GM21723 (cell line): ENCODE data around the gene GPR119.
A peak's percentile ranks its signal among the peaks of the same experiment; 100 is the strongest.
"Not testable (repeated sequence)": the region's sequence is repeated elsewhere in the genome, so short reads cannot be mapped to it uniquely, and the experiment has no call there.

ENCODE experiments used
- ATAC-seq: cut with Tn5 transposase; IDR thresholded peaks from one replicate; pipeline ENCODE4 v1.9.1; 2021; ENCODE audit warnings: mild to moderate bottlenecking, moderate library complexity; ENCODE audit not compliant: unreplicated experiment

The GPR119 gene

DNA sequence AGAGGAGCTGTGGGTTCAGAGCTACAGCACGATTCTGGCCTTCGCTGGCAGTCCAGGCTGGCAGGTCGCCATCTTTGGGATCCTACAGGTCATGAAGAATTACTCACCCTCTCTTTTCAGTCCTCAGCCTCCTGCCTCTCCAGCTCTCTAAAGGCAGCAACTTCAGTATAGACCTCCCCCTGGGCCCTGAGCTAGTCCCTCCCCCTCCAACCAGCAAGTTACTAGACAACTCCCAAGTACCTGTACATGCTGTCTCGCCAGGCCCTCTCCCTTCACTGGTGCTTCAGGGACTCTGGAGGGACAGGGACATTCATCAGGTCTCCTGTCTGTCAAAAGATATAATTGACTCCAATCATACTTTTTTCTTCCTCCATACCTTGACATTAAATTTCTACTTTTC lies at the start of gene GPR119:
TSS of gene GPR119 (minus strand) at position 155 of the 400 bp plus-strand sequence. CDS start 227 bp downstream, outside the sequence.
- ATAC-seq: no peak

DNA sequence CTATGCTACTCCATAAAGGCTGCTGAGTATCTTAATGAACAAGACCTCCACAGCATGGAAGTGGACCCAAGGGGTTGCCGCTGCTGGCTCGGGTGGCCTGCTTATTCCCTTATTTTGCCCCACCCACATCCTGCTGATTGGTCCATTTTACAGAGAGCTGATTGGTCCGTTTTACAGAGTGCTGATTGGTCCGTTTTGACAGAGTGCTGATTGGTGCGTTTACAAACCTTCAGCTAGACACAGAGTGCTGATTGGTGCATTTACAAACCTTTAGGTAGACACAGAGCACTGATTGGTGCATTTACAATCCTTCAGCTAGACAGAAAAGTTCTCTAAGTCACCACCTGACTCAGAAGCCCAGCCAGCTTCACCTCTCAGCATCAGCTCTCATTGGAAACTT lies 43.8 kb upstream of the GPR119 start:
- ATAC-seq: not testable (repeated sequence)

DNA sequence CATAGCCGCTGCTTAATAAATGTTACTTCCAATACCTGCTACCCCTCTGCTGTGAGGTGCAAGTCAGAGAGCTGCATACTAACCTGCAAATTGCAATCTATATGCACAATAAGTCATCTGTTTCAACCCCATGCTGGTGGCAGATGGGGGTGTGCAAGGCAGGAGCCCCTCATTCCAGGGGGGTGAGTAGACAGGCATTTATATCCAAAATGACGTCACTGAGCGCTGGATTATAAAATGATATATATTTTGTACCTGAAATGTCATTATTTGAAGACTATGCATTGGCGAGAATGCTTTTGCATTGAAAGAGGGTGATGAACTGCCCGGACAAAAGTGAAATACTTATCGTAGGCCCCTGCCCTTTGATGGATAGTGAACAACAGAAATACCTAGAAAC lies 41.1 kb upstream of the GPR119 start:
- ATAC-seq: no peak

DNA sequence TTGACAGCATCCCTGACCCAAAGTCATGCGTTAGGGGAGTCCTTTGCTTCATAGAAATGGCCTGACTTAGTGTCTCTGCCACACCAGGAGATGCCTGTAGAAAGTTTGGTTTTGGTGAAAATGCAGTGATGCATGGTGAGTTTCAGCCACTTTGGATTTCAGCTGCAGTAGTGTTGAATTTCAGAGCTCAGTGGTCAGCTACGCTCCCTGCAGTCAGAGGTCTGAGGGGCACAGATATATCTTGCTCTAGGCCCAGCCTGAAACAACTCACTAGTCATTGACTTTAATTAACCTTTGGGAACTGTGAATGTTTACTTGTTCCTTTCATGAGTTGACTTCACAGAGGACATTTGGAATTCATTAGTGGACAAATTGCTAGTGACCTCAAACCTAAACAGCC lies 33.8 kb upstream of the GPR119 start:
- ATAC-seq: no peak

DNA sequence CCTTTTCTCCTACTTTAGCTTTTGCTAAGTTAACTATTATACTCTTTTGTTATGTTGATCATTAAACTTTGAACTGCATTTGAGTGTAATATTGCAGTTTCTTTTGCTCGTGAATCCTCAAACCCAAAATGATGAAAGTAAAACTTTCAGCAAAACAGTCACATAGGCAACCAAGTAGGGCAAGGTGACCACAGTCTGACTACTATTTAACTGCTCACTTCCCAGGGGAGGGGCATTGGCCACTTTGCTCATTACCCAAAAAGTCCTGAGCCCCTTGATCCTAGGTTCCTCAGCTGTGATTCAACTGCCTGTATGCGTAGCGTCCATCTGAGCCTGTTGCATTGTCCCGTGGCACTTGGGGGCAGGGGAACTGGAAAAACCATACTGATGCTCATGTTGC lies 33.3 kb upstream of the GPR119 start:
- ATAC-seq: peak; percentile 52

DNA sequence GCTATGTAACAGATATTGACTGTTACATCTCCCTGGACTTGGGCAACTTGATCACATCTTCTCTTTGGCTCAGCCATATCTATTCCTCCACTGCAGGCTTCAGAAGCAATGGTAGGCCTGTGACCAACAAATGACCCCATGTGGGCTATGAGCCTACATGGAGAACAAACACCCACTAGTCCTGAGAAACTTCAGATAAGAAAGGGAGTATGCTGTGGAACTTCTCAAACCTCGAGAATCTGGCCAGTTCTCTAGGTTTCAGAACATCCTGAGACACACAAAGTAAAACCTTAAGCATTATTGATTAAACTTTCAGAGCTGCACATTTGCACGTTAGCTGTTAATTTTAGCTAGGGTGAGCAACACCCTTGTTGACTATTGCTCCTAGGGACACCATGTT lies 32.6 kb upstream of the GPR119 start:
- no peak for ATAC-seq

DNA sequence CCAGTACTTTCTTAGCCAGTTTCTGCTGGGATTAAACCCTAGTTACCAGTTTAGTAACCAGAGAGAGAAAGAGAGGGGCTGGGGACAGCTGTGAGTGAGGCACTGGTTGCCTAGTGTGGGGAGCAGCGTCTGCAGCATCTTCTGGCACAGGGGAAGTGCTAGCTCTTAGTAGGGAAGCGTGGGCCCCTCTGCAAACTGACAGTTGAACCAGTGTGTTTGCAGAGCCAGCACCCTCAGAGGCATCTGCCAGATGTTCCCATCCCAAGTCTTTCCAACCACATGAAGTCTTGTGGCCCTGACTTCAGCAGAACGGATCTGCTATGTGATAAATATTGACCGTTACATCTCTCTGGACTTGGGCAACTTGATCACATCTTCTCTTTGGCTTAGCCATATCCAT lies 31.3 kb upstream of the GPR119 start:
- ATAC-seq: no peak

DNA sequence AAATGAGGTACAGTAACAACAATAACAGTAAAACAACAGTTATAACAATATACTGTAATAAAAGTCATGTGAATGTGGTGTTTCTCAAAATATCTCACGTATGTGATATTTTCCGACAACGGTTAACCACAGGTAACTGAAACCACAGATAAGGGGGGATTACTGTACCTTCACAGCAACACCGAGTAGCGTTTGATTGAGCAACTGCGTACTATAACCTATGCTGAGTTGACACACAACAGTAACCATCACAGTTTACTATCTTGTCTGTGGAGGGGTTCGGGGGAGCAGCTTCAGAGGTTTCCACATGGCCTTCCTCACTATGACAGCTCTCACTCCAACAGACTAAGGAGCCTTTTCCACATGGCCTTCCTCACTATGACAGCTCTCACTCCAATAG lies 29.7 kb upstream of the GPR119 start:
- no peak for ATAC-seq

DNA sequence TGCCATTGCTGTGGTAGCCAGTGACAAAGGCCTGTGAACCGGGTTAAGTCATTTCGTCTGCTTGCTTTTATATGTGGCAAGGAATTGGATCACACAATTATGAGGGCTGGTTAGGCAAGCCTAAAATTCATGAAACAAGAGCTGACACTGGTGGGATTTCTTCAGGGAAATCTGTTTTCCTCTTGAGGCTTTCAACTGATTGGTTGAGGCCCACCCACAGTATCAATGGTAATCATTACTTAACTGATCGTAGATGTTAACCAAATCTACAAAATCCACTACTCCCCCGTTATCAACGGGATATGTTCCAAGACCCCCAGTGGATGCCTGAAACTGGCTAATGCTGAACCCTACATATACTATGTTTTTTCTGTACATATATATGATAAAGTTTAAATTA lies 29.3 kb upstream of the GPR119 start:
- ATAC-seq: no peak

DNA sequence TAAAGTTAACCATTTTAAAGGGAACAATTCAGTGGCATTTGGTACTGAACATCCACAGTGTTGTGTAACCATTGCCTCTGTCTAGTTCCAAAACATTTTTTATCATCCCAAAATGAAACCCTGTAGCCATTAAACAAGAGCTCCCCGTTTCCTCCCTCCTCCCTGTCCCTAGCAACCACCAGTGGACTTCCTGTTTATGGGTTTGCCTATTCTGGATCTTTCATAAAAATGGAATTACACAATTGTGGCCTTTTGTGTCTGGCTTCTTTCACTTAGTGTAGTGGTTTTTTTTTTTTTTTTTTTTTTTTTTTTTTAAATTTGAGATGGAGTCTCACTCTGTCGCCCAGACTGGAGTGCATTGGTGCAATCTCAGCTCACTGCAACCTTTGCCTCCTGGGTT lies 27.9 kb upstream of the GPR119 start:
- ATAC-seq: no peak

DNA sequence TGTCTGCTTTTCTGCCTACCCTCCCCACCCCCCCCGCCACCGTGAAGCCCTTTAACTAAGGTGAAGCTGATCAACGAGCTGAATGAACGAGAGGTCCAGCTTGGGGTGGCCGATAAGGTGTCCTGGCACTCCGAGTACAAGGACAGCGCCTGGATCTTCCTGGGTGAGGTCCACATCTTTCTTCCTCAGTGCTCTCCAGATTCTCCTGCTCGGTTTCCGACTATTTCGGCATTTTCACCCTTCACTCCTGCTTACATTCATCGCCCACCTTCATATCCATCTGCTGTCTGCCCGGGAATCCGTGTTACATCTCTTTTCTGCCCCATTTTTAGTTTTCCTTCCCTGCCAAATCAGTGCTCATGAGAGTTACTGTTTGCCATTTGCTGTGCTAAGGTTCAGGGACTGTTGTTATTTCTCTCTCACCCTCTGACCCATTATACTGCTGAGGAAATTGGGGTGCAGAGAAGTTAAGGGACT lies 16.8 kb upstream of the GPR119 start:
- no peak for ATAC-seq

DNA sequence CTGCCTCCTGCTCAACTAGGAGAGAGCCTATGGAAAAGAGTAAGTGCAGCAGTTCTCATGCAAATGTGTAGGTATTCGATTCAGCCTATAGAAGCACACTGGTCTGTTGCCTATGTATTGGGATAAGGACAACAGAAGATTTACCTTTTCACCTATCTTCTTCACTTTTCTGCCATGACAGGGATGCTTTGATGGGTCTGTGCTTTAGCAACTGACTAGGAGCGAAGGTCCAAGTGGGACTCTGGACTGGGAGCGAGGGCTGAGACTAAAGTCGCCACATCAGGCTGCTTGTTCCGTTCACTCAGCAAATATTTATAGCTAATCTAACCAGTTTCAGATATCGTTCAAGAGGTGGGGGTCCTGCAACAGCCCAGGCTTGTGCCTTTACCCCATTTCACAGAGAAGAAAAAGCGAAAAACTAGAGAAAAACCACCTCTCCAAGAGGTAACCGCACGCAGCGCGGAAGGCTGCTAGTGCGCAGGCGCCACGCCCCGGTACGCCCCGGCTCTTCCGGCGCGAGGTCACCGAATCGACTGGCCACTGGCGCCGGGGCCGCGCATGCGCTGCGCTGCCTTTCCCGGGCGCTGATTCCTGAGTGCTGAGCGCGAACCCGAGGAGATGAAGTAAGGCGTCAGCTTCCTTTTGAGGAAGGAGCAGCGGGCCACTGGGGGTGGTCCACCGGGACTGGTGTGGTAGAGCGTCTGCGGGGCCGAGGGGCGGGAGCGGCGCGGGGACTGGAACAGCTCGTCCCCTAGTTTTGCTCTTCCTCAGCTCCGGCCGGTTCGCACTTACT lies 16.1 kb upstream of the GPR119 start, which contains the start of gene RBMX2:
TSS of gene RBMX2 (plus strand) at position 573 of the 793 bp plus-strand sequence. CDS start at position 619, 46 bp downstream.
- ATAC-seq: peak; percentile 94

DNA sequence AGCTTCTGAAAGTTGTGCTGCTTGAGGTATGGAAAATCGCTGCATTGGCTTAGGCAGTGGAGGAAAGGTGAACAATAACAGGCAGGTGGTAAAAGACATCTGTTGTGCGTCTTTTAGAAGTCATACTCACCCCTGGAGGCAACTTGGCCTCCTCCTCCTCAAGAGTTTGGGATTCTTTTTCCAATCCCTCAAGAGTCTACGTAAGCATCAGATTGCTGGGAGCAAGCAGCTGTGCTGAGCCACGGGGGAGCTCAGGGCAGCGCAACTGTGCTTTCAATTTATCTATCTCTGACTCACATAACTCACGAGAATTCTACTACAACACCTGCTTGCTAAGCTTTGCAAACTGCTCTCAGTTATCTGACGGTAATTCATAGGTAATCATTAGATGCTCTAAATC lies 9.9 kb upstream of the GPR119 start:
- ATAC-seq: no peak

DNA sequence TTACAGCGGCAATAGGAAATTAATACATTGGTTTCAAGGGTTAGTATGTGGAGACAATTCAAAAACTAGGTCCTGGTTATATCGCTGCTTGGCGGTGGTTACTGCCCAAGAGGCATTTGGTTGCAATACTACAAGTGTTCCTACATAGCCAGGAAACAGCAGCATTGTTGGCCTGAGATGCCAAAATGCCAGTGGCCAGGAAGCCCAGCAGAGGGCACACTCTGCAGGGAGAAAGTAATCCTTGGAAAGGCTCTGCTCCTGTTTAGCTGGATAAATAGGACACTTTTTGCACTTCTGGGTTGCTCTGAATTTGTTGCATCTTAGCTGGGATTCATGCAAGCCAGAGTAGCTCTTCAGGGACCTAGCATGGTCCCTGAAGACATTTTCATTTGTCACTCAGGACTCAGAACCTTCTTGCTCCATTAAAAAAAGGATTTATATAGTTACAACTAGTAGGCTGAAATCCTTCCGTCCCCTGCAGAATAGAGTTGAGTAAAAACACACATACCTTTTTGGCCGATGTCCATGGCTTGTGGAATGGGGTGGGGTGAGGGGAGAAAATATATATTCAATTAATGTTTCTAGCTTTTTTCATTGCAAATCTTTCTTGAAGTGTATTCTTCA lies 8.1 kb upstream of the GPR119 start:
- no peak for ATAC-seq

DNA sequence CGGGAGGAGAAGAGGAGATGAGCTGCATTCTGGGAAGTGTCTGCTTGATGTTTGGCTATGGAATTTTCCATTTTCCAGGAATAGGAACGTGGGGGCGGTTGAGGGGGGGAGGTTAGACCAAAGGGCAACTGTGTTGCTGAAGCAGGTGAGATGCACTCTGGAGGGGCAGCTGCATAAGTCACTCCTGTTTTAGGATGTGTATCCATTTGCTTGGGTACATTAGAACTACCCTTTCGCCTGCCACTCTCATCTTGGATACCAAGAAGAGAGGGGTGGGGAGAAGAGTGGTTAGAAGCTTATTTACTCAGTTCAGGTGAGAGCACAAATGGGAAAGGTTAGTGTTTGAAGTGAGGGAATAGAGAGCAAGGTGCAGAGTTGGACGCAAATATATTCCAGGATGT lies 934 bp upstream of the GPR119 start:
- no peak for ATAC-seq

DNA sequence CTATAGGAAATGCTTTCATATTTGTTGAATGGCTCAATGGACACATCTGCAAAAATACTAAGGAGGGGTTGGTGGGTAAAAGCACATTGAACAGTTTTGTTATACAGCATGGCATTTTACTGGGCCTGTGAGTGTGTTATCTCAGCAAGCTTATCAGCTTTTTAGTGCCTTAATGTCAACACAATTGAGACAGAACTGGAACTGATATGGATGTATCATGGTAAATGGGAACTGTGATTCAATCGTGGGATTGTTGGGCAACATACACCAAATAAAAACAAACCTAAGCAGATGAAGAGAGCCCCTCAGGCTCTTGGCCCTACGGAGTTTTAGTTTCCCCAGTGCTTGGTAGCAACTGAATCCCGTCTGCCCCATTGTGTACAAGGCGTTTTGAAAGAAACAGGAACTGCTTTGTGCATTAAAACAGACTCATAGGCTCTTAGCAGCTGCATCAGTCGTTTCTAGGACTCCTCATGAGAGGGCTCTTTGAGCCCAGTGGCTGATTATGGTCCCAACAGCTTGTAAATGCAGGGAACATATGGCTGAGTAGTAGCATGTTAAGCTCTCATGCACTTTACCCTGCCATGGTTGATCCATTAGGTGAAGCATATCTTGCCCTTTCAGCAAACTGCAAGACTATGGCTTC lies 7.3 kb downstream of the GPR119 start:
- no peak for ATAC-seq

DNA sequence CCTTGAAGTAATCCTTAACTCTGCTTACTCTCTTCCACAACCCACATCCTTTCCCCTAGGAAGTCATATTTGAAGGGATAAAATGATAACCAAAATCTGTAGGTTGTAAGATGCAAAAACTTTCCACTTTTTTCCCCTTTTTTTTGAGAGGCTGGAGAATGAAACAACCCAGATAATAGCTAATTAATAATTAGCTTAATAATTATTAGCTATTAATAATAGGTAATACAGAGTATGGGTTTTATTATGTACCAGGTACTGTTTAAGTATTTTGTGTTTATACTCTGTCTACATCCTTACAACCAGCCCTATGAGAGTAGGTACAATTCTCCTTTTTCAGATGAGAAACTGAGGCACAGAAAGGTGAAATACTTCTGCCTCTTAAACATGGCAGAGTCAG lies 9.4 kb downstream of the GPR119 start:
- no peak for ATAC-seq

DNA sequence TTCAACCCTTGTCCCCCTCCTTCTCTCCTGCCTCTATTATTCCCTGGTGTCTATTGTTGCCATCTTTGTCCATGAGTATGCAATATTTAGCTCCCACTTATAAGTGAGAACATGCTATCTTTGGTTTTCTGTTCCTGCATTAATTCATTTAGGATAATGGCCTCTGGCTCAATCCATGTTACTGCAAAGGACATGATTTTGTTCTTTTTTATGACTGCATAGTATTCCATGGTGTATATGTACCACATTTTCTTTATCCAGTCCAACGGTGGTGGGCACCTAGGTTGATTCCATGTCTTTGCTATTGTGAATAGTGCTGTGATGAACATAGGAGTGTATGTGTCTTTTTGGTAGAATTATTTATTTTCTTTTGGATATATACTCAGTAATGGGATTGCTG lies 33.4 kb downstream of the GPR119 start:
- not testable (repeated sequence) for ATAC-seq

DNA sequence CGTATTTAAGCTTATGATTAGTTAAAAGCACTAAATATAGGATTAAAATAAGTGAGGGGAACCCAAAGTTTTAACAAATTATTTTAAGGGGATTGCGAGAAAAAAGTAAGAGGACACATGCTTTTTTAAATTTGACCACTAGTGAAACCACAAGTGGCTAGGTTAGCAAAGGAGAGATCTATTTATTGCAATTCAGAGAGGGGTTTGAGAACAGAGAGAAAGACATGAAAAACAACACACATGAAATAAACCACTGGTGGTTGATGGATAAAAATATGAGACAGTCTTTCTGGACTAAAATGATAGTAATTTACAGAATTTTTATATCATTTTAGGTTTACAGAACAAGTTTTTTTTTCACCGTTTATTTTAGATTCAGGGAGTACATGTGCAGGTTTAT lies 33.9 kb downstream of the GPR119 start:
- ATAC-seq: no peak

DNA sequence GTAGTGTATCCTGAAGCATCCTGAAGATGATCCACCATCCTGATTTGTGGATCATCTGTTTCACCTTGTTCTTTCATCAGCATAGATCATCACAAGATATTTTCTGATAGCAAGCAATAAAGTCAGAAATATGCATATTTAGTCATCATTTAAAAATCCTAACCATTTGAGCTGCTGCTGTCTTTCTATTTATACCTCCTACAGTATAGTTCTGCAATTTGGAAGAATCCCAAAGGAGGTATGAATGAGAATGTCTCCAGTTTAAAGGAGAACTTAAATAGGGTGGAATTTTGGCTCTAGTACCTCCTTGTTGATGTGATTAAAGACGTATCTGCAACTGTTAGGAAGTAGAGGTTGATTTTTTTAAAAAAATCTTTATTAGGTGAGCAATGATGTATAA lies 38.2 kb downstream of the GPR119 start:
- ATAC-seq: no peak

DNA sequence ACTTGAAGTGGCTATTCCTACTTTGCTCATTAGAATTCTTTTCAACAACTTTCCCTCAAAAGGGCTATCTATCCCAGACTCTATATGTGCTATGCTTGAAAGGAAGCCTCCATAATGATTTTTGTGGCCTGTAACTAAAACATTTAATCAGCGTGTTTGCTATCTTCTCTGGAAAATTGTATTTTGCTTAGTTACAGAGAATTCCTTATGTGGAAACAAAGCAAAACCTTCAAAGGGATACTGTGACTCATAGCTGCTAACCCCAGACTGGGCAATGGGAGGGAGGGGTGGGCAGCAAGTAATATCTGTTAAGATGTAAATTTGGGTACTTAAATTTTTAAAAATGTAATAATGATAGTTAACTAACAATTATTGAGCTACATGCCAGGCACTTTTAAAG lies 42.1 kb downstream of the GPR119 start:
- ATAC-seq: no peak

DNA sequence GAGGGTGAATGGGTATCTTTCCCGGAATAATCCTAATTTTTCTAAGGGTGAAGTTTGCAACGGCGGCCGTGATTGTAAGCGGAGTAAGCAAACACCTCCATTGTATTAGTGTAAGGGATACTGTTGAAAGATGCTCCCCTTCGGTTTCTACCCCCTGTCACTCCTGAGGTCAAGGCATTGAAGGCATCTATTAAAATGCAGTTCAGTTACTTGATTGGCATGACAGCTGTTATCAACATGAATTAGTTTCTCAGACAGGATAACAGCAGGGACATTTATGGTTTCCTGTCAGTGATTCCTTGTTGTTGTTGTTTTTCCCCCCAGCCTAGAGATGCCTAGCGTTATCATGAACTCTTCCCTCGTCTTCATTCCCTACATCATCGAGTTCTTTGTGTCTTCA lies 45.2 kb downstream of the GPR119 start:
- ATAC-seq: peak; percentile 18
